Sigmoid colon (tissue), 4 donors: ENCODE measurements around the gene FGR.
A peak's percentile ranks its signal among the peaks of the same experiment; 100 is the strongest.

ENCODE experiments used
- CTCF ChIP-seq, 4 experiments: fragments of 450-650 bp in 3 of 4; fragments of 200-600 bp in 1 of 4; IDR thresholded peaks; one replicate each; pipeline ENCODE4 v1.5.1; 2016 to 2019; ENCODE audit warnings: antibody characterized with exemption in 4 of 4, mild to moderate bottlenecking in 3 of 4, moderate library complexity in 2 of 4
- EP300 ChIP-seq, 4 donors: sonication (generic); formaldehyde crosslinking; IDR thresholded peaks; one replicate each; pipeline ENCODE4 v1.6.1; 2017; ENCODE audit warnings: antibody characterized with exemption in 4 of 4
- POLR2A ChIP-seq, 2 donors: fragments of 450-650 bp; IDR thresholded peaks; one replicate each; pipeline ENCODE4 v1.6.1; 2016; ENCODE audit warnings: antibody characterized with exemption in 2 of 2, mild to moderate bottlenecking in 2 of 2, moderate library complexity in 2 of 2

- TF ChIP-seq CTCF (IDR thresholded peaks at IDR 0.05): no peak
- TF ChIP-seq EP300 (IDR thresholded peaks at IDR 0.05): peak in 1 of 4 donors; percentile 33
- TF ChIP-seq POLR2A (IDR thresholded peaks at IDR 0.05): no peak
These were observed 36.0 kb downstream of the FGR start for GRCh38 chr1:27598902-27599528.
